Testis (tissue), 3 donors: ENCODE measurements around the gene PCSK7. TPM values are rescaled to one million over a fixed set of nuclear protein-coding genes. Genes with fewer than 3 reads are reported as not detected.
A peak's percentile ranks its signal among the peaks of the same experiment; 100 is the strongest.

Experiments
- DNase-seq: peaks from one replicate; pipeline ENCODE4 v3.0.0-alpha.2; 2019
- H3K27ac ChIP-seq, 2 donors: fragments of 200-600 bp; sonication (generic); one replicate each; pipeline ENCODE4 v1.5.1; 2019
- H3K27me3 ChIP-seq: fragments of 200-600 bp; sonication (generic); one replicate; pipeline ENCODE4 v1.5.1; 2019
- H3K36me3 ChIP-seq: fragments of 200-600 bp; sonication (generic); one replicate; pipeline ENCODE4 v1.5.1; 2017; ENCODE audit warnings: low read depth; ENCODE audit errors: missing control alignments
- H3K4me1 ChIP-seq: fragments of 200-600 bp; sonication (generic); one replicate; pipeline ENCODE4 v1.5.1; 2019
- H3K4me3 ChIP-seq, 2 donors: fragments of 200-600 bp; sonication (generic); one replicate each; pipeline ENCODE4 v1.5.1; 2017 to 2019
- H3K9me3 ChIP-seq: fragments of 200-600 bp; sonication (generic); one replicate; pipeline ENCODE4 v1.5.1; 2017
- CTCF ChIP-seq, 3 experiments: fragments of 450-650 bp in 2 of 3; fragments of 200-600 bp in 1 of 3; sonication (generic) in 1 of 3; IDR thresholded peaks; one replicate each; pipeline ENCODE4 v1.5.1; 2016 to 2019; ENCODE audit warnings: antibody characterized with exemption in 3 of 3, mild to moderate bottlenecking in 2 of 3, moderate library complexity in 1 of 3
- POLR2A ChIP-seq: fragments of 450-650 bp; IDR thresholded peaks from one replicate; pipeline ENCODE4 v1.6.1; 2017; ENCODE audit warnings: antibody characterized with exemption, mild to moderate bottlenecking, moderate library complexity
- WGBS, 2 donors: methylation state at CpG; one replicate each; pipeline ENCODE4 v1.1.5; 2018; 5-methylcytosine and 5-hydroxymethylcytosine counted together
- intact Hi-C: fragments of 100-400 bp; cut with DNase I; formaldehyde crosslinking; loops from one replicate; pipeline ENCODE4 v1.15.1; 2023; ENCODE audit warnings: low total_unique reads
- polyA plus RNA-seq: library from polyadenylated mRNA; stranded (reverse); fragments of 350-450 nt; fragmentation: Illumina TruSeq; extraction: RNeasy Lipid Tissue Mini Kit (QIAGEN cat#74804); gene quantifications from one replicate; pipeline ENCODE4 v1.2.3, GENCODE V29; 2014; ENCODE audit warnings: low read depth, low replicate concordance; ENCODE audit not compliant: insufficient read depth
- total RNA-seq, 2 donors: library from RNA; depleted of rRNA; stranded (reverse); fragments of >200 nt; gene quantifications; one replicate each; pipeline ENCODE4 v1.2.3, GENCODE V29; 2016

Gene PCSK7
- total and polyA plus RNA-seq, 3 donors from 2014 or later = 52.0 to 66.5 (median 57.7) TPM

GRCh38 chr11:117228091-117228490 lies 3.8 kb downstream of the PCSK7 start:
- peaks cover 7% of the 10 kb centered on the region for H3K4me1 ChIP-seq
- WGBS, 2 donors = 93 to 94% methylated on average over 11 of the region's 11 CpGs
- no peaks in the 10 kb centered on the region for H3K36me3 ChIP-seq
- TF ChIP-seq POLR2A (no peak), CTCF (IDR thresholded peaks at IDR 0.05) (no peak)
- H3K27ac ChIP-seq = no peak overlapping the region
- no peaks in the 10 kb centered on the region for H3K27me3 ChIP-seq
- no peak overlapping the region for H3K4me3 ChIP-seq
- intact Hi-C loops = no loop called here
- no peaks in the 10 kb centered on the region for H3K9me3 ChIP-seq
- DNase-seq = no peak

GRCh38 chr11:117226388-117227385 lies 5.2 kb downstream of the PCSK7 start:
- Histone ChIP-seq H3K4me1 (peaks cover 14% of the 10 kb centered on the region), H3K4me3 (no peak overlapping the region), H3K9me3 (no peaks in the 10 kb centered on the region), H3K27me3 (no peaks in the 10 kb centered on the region), H3K36me3 (no peaks in the 10 kb centered on the region), H3K27ac (no peak overlapping the region)
- intact Hi-C loops = no loop called here
- peak; percentile 60 for DNase-seq
- WGBS, 2 donors = 73 to 74% methylated on average over 19 of the region's 19 CpGs
- TF ChIP-seq CTCF (IDR thresholded peaks at IDR 0.05) = peak; percentile 74 to 82 (median 82)
- no peak for TF ChIP-seq POLR2A

- TF ChIP-seq POLR2A (no peak), CTCF (IDR thresholded peaks at IDR 0.05) (no peak)
- H3K4me1 ChIP-seq = peaks cover 17% of the 10 kb centered on the region
- peak; percentile 12 for DNase-seq
These were observed 6.2 kb downstream of the PCSK7 start for GRCh38 chr11:117225553-117226170.

GRCh38 chr11:117223741-117224689 lies 7.9 kb downstream of the PCSK7 start:
- H3K36me3 ChIP-seq = no peaks in the 10 kb centered on the region
- no peak for TF ChIP-seq CTCF (IDR thresholded peaks at IDR 0.05)
- no peak for TF ChIP-seq POLR2A
- H3K27me3 ChIP-seq = no peaks in the 10 kb centered on the region
- intact Hi-C loops = no loop called here
- WGBS, 2 donors = 82 to 85% methylated on average over 17 of the region's 17 CpGs
- H3K9me3 ChIP-seq = no peaks in the 10 kb centered on the region
- no peak overlapping the region for H3K27ac ChIP-seq
- H3K4me1 ChIP-seq = peaks cover 32% of the 10 kb centered on the region
- DNase-seq = no peak
- no peak overlapping the region for H3K4me3 ChIP-seq

More at GRCh38 chr11:117225553-117226170, 6.2 kb downstream of the PCSK7 start:
- 86 to 95% methylated on average over 9 of the region's 9 CpGs for WGBS, 2 donors
- Histone ChIP-seq H3K27ac (no peak overlapping the region), H3K27me3 (no peaks in the 10 kb centered on the region), H3K36me3 (no peaks in the 10 kb centered on the region), H3K4me3 (no peak overlapping the region), H3K9me3 (no peaks in the 10 kb centered on the region)
- intact Hi-C loops = no loop called here
